Endothelial cell of umbilical vein (primary cell): Measurements from ENCODE around the gene NR6A1.

Source experiments
- EZH2 ChIP-seq: IDR thresholded peaks from 2 replicates; pipeline ENCODE4 v1.6.1; 2012; ENCODE audit warnings: borderline replicate concordance, low read depth, mild to moderate bottlenecking, moderate library complexity, low read length, inconsistent platforms; ENCODE audit not compliant: severe bottlenecking
- MYC ChIP-seq: IDR thresholded peaks from one replicate; pipeline ENCODE4 v1.6.1; 2011; ENCODE audit warnings: mild to moderate bottlenecking, low read depth, low read length
- POLR2A ChIP-seq: IDR thresholded peaks from 2 replicates; pipeline ENCODE4 v1.6.1; 2012; ENCODE audit warnings: low read depth, mild to moderate bottlenecking, control low read depth, low read length
- POLR2AphosphoS5 ChIP-seq: IDR thresholded peaks from 2 replicates; pipeline ENCODE4 v1.6.1; 2012; ENCODE audit warnings: low read depth, mild to moderate bottlenecking, control low read depth, low read length, moderate library complexity; ENCODE audit not compliant: insufficient read depth
- TF ChIP-seq, protein P1 (sequence below), 2 donors: IDR thresholded peaks; 1 replicate in 1 of 2; 2 replicates in 1 of 2; pipeline ENCODE4 v1.5.1; 2011; ENCODE audit warnings: low read length in 2 of 2, mild to moderate bottlenecking in 2 of 2, moderate library complexity in 2 of 2, control low read depth in 1 of 2, inconsistent platforms in 1 of 2, low read depth in 1 of 2; ENCODE audit not compliant: insufficient read depth in 1 of 2; ENCODE audit errors: extremely low read depth in 1 of 2
- TF ChIP-seq, protein P2 (sequence below): IDR thresholded peaks from 2 replicates; pipeline ENCODE4 v1.6.1; 2011; ENCODE audit not compliant: insufficient read depth, insufficient read length

DNA sequence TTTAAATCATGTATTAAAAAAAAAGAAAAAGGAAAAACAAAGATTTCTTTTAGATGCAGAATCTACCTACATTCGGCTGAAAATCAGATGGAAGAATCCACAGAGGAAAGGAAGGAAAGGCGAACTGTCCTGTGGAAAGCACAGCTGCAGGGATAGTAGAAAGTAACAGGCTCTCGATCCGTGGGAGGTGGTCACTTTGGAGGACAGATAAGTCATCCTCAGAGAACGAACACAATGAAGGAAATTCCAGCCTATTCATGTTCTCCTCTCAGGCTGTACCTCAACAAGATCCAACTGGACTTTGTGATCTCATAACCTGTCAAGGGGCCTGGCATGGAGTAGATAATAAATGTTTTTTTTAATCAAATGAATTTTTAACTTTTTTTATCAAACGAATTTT is 72.8 kb downstream of the NR6A1 start:
- TF ChIP-seq, protein P1, sequence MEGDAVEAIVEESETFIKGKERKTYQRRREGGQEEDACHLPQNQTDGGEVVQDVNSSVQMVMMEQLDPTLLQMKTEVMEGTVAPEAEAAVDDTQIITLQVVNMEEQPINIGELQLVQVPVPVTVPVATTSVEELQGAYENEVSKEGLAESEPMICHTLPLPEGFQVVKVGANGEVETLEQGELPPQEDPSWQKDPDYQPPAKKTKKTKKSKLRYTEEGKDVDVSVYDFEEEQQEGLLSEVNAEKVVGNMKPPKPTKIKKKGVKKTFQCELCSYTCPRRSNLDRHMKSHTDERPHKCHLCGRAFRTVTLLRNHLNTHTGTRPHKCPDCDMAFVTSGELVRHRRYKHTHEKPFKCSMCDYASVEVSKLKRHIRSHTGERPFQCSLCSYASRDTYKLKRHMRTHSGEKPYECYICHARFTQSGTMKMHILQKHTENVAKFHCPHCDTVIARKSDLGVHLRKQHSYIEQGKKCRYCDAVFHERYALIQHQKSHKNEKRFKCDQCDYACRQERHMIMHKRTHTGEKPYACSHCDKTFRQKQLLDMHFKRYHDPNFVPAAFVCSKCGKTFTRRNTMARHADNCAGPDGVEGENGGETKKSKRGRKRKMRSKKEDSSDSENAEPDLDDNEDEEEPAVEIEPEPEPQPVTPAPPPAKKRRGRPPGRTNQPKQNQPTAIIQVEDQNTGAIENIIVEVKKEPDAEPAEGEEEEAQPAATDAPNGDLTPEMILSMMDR (IDR thresholded peaks at IDR 0.05; ENCODE audit: extremely low read depth in 1 of 2, insufficient read depth in 1 of 2, low read depth in 1 of 2, low read length in 2 of 2), result no peak
- TF ChIP-seq, protein P2, sequence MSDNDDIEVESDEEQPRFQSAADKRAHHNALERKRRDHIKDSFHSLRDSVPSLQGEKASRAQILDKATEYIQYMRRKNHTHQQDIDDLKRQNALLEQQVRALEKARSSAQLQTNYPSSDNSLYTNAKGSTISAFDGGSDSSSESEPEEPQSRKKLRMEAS, result no peak
- TF ChIP-seq POLR2A, result no peak
- no peak for TF ChIP-seq POLR2AphosphoS5
- TF ChIP-seq EZH2, result no peak
- no peak for TF ChIP-seq MYC
